NCI-H2171 (cell line): ENCODE measurements around the gene TSPAN14.

Experiments used
- DNase-seq: peaks from one replicate; lab custom pipeline; 2025; lab: John Stamatoyannopoulos, UW

The TSPAN14 gene

DNA sequence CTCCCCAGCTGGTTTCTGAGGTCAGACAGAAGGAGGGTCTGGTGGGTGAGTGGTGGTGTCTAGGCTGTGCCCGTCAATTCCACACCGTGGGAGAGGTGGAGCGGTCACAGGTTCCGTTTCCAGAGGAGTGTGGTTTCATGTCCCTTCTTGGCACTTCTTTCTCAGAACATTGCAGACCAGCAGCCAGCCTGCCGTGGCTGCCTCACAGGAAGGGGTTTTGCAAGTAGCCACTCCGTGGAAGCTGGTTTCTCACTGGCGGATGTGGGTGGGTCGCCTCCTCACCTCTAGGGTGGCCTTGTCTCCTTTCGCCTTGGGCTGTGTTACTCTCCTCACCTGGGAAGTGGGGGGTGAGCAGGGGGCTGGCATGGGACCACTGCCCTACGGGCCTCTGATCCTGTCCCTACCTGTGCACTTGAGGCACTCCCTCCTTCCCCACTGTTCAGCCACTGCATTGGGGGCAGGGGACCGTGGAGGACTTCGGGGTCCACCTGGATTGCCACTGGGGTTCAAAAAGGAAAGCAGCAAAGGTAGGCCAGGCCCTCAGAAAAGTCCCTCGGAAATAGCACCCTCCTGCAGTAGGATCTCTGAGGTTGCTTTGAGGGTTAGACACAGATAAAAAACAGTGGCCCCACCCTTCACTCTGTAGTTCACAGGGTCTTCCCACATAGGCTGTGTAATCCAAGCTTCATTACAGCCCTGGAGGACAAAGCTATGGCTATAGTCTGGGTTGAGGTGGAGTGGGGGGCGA is 33.9 kb downstream of the TSPAN14 start:
- no peak for DNase-seq

- DNase-seq: no peak
These were observed 34.5 kb downstream of the TSPAN14 start for GRCh38 chr10:80488539-80489066.

DNA sequence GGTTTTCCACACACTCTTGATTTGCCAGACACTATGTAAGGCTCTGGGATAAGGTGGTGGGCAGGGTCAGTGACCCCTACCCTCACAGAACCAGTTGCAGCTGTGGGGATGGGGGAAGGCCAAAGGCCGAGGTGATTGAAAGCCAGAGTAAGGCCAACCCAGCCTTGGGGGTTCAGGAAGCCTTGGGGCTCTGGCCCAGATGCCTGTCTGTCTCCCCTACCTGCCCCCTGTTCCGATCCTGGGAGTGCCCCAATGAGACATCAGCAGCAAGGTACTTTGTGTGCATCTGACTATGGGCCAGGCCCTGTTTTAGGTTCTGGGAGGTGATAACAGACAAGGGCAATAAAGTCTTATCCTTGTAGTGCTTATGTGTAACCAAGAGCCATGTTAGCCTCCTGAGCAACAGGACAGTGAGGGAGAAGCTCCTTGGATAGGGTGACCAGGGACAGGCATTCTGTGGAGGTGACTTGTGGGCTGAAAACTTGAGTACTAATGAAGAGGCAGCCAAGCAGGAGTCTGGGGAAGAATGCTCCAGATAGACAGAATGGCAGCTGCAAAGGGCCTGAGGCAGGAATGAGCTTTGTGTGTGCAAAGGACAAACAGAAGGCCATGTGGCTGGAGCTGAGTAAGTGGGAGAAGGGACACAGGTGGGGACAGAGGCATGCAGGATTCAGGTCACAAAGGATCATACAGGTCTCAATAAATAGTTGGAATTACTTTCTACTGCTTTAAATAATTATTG is 35.4 kb downstream of the TSPAN14 start:
- DNase-seq: no peak

DNA sequence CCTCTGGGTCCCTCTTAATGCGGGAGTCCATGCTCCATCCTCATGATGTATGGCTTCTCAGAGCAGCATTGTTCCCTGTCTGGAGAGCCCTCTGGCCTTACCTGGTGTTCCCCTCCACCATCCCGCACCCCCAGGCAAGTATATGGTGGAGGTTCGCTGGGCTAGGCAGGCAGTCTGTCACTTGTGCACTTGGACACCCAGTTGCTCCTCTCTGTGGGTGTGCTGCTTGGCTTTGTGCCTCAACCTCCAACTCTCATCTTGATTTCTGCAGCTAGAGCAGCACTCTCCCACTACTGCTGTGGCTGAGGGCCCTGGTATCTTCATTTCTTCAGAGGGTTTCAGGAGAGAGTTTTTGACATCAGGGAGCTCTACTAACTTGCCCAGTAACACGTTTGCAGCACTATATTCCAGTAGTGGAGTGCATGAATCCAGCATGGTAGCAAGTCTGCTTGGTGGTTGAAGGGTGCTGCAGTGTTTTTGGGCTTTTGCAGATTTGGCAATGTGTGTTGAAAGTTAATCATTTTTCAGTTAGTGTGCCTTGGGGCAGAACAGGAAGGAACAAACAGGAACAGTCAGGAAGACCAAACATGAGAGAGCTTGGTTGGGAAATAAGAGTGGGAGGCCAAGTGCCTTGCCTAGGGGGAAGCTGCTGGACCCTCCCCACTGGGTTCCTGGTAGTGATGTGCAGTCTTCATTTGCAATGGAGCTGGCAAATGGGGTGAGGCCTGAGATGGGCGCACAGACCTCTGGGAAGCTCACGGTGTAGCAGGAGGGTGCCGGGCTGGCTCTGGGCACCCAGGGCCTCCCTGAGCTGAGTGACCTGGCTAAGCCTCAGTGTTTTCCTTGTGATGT is 37.4 kb downstream of the TSPAN14 start:
- no peak for DNase-seq

GRCh38 chr10:80492848-80493521 is 38.9 kb downstream of the TSPAN14 start:
- no peak for DNase-seq

DNA sequence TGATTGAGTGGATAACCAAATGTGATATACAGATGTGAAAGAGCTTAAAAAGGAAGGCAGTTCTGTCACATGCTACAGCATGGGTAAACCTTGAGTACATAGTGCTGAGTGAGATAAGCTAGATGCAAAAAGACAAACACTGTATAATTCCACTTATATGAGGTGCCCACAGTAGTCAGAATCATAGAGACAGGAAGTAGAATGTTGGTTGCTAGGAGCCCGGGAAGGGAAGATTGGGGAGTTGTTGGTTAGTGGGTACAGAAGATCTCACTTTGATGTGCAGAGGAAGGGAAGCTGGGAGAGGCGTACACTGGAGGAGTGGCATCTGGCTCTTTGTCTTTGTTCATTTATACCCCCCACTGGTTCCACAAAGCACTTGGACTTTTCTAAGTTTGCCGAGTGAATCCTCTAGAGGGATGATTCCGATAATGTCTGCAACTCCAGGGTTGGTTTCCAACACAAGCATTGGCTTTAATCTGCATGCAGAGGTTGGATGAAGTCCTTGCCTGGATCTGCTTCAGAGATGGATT is 39.5 kb downstream of the TSPAN14 start:
- DNase-seq: no peak

DNA sequence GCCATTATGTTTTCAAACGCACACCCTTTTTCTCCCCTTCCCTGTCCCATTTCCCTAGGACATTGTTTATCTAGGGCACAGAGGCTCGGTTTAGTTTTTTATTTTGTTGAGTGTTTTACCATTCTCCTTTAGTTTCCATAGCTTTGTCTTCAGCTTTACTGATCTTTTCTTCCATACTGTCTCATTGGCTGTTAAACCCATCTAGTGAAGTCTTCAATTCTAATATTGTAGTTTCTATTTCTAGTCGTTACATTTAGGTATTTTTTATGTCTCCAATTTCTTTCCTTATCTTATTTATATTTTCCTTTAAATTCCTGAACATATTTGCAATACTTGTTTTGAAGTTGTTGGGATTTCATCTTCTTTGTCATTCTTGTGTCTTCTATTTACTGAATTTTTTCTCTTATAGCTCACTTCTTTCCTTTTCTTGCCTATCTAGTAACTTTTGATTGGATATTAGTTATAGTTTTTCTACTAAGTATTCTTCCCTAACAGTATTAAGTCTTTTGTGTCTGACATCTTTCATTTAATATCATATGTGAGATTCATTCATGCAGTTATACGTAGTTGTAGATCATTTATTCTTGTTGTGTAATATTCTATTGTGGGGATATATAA is 42.6 kb downstream of the TSPAN14 start:
- DNase-seq: no peak

GRCh38 chr10:80497187-80498077 is 43.3 kb downstream of the TSPAN14 start:
- no peak for DNase-seq

DNA sequence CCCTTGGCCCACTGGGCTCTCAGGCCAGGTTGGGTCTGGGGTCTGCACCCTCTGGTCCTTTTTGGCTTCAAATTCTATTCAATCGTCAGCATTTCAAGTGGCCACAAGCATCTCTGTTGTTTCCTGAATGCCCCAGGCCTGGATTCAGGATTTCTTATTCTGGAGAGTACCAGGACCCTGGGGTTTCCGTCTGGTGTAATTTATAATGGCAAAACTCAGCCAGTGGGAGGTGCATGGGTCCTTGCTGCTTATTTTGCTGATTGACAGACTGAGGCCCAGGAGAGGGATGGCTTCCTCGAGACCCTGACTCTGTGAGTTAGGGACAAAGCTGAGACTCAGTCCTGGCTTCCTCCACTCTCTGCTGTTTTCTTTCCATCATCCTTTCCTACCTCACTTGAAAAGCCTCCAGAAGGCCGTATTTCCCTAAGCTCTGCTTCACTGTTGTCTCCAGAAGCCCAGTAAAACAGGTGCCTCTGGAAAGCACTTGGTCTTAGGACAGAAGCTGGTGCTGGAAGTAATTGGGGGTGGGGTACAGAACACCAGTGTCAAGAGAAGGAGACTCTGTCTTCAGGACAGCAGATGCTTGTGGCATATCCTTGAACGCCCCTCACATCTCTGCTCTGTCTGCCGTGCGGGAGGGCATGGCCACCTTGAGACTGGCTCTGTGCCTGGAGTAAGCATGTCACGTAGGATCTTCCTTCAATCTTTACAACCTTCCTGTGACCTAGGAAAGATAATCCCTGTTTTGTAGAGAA is 44.1 kb downstream of the TSPAN14 start:
- no peak for DNase-seq

GRCh38 chr10:80498833-80499741 is 45.0 kb downstream of the TSPAN14 start:
- DNase-seq: no peak

GRCh38 chr10:80500572-80501380 is 46.7 kb downstream of the TSPAN14 start:
- no peak for DNase-seq

- DNase-seq: no peak
These were observed 47.3 kb downstream of the TSPAN14 start for GRCh38 chr10:80501381-80501912.

DNA sequence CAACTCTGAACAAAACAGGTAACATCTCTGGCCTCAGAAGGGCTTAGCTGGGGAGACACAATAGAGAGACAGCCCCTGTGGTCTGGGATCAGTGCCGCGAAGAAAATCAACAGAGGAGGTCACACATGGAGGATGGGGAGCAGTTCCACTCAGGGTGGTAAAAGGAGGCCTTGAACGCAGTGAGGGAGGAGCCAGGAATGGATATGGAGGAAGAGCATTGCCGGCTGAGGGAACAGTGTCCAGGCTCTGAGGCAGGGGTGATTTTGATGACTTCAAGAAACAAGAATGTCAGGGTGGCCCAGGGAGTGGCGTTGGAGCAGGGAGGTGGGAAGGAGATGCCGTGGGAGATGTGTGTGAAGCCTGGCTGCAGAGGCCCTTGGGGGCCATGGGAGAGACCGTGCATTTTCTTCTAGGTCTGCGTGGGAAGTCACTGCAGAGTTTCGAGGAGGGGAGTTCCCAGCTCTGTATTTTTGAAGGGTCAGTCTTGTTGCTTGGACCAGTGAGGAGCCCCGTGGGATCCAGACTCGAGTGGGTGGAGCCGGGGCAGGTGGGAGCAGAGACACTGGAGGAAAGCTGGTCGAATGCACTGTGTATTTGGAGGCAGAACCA is 47.9 kb downstream of the TSPAN14 start:
- no peak for DNase-seq

- no peak for DNase-seq
These were observed 48.8 kb downstream of the TSPAN14 start for GRCh38 chr10:80502621-80503583.

- DNase-seq: no peak
These were observed 49.6 kb downstream of the TSPAN14 start for GRCh38 chr10:80503584-80504157.
